Central memory CD8-positive, alpha-beta T cell (primary cell): ENCODE measurements around the gene KRTAP1-5.
"Not testable (repeated sequence)": the region's sequence is repeated elsewhere in the genome, so short reads cannot be mapped to it uniquely, and the experiment has no call there.

Source experiments
- ATAC-seq: fragments of 150-1000 bp; cut with Tn5 transposase; replicated peaks from 2 replicates; pipeline ENCODE4 v1.10.0; 2022; ENCODE audit warnings: mild to moderate bottlenecking, moderate FRiP score, moderate number of reproducible peaks; ENCODE audit not compliant: poor library complexity, severe bottlenecking; ENCODE audit errors: extremely low read depth
- DNase-seq, 2 donors: peaks; one replicate each; pipeline ENCODE4 v3.0.0; 2021; ENCODE audit warnings: low spot score in 2 of 2
- H3K27ac Mint-ChIP-seq: one replicate; pipeline ENCODE4 v1.8.0; 2022; ENCODE audit warnings: low read depth, mild to moderate bottlenecking, moderate library complexity, mixed read lengths
- H3K27me3 Mint-ChIP-seq: one replicate; pipeline ENCODE4 v1.8.0; 2022; ENCODE audit warnings: mixed read lengths
- H3K36me3 Mint-ChIP-seq: one replicate; pipeline ENCODE4 v1.8.0; 2022; ENCODE audit warnings: mild to moderate bottlenecking, moderate library complexity, mixed read lengths; ENCODE audit not compliant: insufficient read depth
- H3K4me1 Mint-ChIP-seq: one replicate; pipeline ENCODE4 v1.8.0; 2022; ENCODE audit warnings: mixed read lengths
- H3K4me3 Mint-ChIP-seq: one replicate; pipeline ENCODE4 v1.8.0; 2022; ENCODE audit warnings: mild to moderate bottlenecking, moderate library complexity, mixed read lengths
- H3K9me3 Mint-ChIP-seq: one replicate; pipeline ENCODE4 v1.8.0; 2022; ENCODE audit warnings: mixed read lengths

The KRTAP1-5 gene

DNA sequence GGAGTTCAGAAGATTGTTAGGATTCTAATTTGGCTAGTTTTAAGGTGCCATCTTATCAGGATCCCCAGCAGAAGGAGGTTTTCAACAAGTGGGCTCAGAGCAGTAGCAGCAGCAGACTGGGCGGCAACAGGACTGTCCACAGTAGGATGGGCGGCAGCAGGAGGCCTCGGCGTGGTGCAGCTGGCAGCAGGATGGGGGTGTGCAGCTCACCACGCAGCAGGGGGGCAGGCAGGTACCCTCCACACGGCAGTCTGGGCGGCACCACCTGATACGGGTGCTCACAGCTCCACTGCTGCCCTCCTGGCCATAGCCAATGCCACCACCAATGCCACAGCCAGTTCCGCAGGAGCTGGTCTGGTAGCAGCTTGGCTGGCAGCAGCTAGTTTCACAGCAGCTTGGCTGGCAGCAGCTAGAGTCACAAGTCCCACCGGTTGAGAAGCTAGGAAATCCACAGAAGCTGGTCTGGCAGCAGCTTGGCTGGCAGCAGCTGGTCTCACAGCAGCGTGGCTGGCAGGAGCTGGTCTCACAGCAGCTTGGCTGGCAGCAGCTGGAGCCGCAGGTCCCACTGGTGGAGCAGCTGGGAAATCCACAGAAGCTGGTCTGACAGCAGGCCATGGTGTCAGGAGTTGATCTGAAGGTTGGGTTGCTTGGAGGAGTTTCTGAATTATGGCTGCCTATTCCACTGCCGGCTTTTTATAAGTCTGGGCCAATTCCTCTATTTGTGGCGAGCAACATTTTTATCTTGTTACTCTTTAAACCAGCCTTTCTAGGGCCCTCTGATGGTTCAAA, 14.0 kb upstream of the KRTAP1-5 start, which contains the start of gene KRTAP1-1:
Gene KRTAP1-1 (minus strand): TSS at position 668 of the 789 bp plus-strand sequence. CDS start 53 bp downstream, at position 615.
- not testable (repeated sequence) for DNase-seq, ATAC-seq, H3K4me3 Mint-ChIP-seq, H3K36me3 Mint-ChIP-seq, H3K27ac Mint-ChIP-seq, H3K4me1 Mint-ChIP-seq, H3K9me3 Mint-ChIP-seq
- peaks cover 61% of the 10 kb centered on the region for H3K27me3 Mint-ChIP-seq

DNA sequence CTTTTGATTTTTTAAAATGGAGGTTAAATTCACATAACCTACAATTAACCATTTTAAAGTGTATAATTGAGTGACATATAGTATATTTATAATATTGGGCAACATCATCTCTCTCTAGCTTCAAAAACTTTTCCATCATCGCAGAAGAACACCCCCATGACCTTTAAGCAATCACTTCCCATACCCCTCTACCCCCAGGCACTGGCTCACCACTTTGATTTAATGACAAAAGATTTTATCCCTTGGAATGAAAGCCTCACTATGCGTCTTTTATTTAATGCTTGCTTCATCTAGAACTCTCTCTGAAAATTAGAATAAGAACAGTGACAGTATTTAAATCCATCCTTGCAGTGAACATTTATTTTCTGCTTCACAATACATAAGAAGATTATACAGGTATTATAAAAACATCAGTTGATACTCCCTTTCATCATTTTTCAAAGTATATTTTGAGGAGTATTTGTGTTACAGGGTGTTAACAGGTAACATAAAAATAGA, 10.9 kb upstream of the KRTAP1-5 start:
- ATAC-seq (no peak), DNase-seq (no peak)
- no peaks in the 10 kb centered on the region for H3K9me3 Mint-ChIP-seq
- no peak overlapping the region for H3K4me3 Mint-ChIP-seq
- H3K27me3 Mint-ChIP-seq, result peaks cover 74% of the 10 kb centered on the region
- H3K4me1 Mint-ChIP-seq, result no peaks in the 10 kb centered on the region
- H3K27ac Mint-ChIP-seq, result no peak overlapping the region
- no peaks in the 10 kb centered on the region for H3K36me3 Mint-ChIP-seq

DNA sequence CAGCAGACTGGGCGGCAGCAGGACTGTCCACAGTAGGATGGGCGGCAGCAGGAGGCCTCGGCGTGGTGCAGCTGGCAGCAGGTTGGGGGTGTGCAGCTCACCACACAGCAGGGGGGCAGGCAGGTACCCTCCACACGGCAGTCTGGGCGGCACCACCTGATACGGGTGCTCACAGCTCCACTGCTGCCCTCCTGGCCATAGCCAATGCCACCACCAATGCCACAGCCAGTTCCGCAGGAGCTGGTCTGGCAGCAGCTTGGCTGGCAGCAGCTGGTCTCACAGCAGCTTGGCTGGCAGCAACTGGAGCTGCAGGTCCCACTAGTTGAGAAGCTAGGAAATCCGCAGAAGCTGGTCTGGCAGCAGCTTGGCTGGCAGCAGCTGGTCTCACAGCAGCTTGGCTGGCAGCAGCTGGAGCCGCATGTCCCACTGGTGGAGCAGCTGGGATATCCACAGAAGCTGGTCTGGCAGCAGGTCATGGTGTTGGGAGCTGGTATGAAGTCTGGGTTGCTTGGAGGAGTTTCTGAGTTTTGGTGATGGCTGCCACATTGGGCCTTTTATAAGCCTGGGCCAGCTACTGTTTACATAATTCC, 7.4 kb upstream of the KRTAP1-5 start, which contains the start of gene KRTAP1-3:
Gene KRTAP1-3 (minus strand): TSS at position 529 of the 590 bp plus-strand sequence. CDS start 53 bp downstream, at position 476.
- not testable (repeated sequence) for ATAC-seq, H3K4me1 Mint-ChIP-seq, DNase-seq, H3K4me3 Mint-ChIP-seq, H3K27ac Mint-ChIP-seq, H3K9me3 Mint-ChIP-seq, H3K36me3 Mint-ChIP-seq
- H3K27me3 Mint-ChIP-seq, result peaks cover 69% of the 10 kb centered on the region

DNA sequence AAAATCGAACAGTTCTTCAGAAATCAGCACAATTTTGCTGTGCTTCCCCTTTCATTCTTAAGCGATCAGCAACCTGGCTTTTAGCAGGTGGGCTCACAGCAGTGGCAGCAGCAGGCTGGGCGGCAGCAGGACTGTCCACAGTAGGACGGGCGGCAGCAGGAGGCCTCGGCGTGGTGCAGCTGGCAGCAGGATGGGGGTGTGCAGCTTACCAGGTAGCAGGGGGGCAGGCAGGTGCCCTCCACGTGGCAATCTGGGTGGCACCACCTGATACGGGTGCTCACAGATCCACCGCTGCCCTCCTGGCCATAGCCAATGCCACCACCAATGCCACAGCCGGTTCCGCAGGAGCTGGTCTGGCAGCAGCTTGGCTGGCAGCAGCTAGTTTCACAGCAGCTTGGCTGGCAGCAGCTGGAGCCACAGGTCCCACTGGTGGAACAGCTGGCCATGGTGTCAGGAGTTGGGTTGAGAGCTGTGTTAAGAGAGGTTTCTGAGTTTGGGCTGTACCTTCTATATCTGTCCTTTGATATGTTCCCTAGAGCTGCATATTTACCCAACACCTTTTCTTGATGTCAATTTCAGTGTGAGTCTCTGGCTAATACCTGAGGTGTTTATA, 2.7 kb upstream of the KRTAP1-5 start, which contains the start of gene KRTAP1-4:
Gene KRTAP1-4 (minus strand): TSS at position 563 of the 613 bp plus-strand sequence. CDS start 117 bp downstream, at position 446.
- DNase-seq, result no peak

DNA sequence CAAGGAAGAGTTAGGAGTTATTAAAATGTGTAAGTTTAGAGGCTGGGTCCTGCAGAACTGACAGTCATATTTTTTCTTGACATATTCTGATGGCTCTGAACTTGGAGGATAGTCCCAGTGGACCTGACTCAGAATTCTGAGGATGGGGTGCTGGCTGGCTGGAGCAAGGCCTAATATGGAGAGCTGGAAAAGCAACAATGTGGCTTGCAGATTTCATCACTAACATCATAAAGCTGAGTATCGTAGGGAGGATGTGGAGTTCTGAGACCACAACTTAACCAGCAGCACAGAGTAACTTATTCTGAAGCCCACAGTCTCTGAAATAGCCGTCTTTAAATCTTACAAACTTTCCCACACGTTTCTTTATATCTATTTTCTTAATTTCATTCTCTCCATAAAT, 2.3 kb downstream of the KRTAP1-5 start:
- H3K4me3 Mint-ChIP-seq, result no peak overlapping the region
- no peak overlapping the region for H3K27ac Mint-ChIP-seq
- H3K27me3 Mint-ChIP-seq, result peaks cover 70% of the 10 kb centered on the region
- no peaks in the 10 kb centered on the region for H3K9me3 Mint-ChIP-seq
- ATAC-seq (no peak), DNase-seq (no peak)
- no peaks in the 10 kb centered on the region for H3K36me3 Mint-ChIP-seq
- no peaks in the 10 kb centered on the region for H3K4me1 Mint-ChIP-seq

More for the DNA sequence above, 2.7 kb upstream of the KRTAP1-5 start, which contains the start of gene KRTAP1-4:
- H3K4me3 Mint-ChIP-seq, result no peak within 1 kb of the TSS
- H3K27ac Mint-ChIP-seq, result no peak within 1 kb of the TSS
- no peaks in the 10 kb centered on the region for H3K4me1 Mint-ChIP-seq
- ATAC-seq, result no peak
- H3K9me3 Mint-ChIP-seq, result no peaks in the 10 kb centered on the region
- peaks cover 77% of the 10 kb centered on the region for H3K27me3 Mint-ChIP-seq
- H3K36me3 Mint-ChIP-seq, result no peaks in the 10 kb centered on the region

DNA sequence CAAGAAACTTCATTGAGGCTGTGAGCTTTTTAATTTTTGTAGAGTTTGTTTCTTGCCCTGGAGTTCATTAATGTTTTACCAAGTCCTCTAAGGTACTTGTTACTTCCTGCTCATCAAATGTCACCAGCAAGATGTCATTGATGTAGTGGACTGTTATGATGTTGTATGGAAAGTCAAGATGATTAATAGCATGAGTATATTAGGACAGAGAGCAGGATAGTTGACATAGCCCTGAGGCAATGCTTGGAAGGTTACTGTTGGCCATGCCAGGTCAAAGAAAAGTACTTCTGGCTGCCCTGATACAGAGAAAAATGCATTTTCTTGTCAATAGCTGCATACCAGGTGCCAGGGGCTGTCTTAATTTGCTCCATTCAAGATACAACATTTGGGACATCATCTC, 6.7 kb downstream of the KRTAP1-5 start:
- DNase-seq (no peak), ATAC-seq (no peak)
- H3K4me3 Mint-ChIP-seq, result no peak overlapping the region
- peaks cover 48% of the 10 kb centered on the region for H3K27me3 Mint-ChIP-seq
- H3K36me3 Mint-ChIP-seq, result no peaks in the 10 kb centered on the region
- H3K4me1 Mint-ChIP-seq, result no peaks in the 10 kb centered on the region
- H3K9me3 Mint-ChIP-seq, result no peaks in the 10 kb centered on the region
- no peak overlapping the region for H3K27ac Mint-ChIP-seq

DNA sequence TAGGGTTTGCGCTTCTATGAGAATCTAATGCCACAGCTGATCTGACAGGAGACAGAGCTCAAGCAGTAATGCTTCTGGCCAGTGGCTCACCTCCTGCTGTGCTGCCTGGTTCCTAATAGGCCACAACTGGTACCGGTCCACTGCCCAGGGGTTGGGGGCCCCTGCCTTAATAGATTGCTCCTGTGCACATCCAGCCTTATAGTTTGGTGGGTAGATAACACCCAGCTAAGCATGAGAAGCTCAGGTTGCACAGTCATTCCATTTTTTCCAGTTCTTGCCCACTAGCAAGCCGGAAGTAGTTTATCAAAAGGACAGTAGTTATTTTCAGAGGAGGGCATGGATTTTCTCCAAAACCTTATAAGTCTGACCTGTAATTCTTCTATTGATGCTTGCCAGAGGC, 7.6 kb downstream of the KRTAP1-5 start:
- ATAC-seq (no peak), DNase-seq (no peak)
- H3K27ac Mint-ChIP-seq, result no peak overlapping the region
- H3K27me3 Mint-ChIP-seq, result peaks cover 46% of the 10 kb centered on the region
- H3K9me3 Mint-ChIP-seq, result no peaks in the 10 kb centered on the region
- no peaks in the 10 kb centered on the region for H3K36me3 Mint-ChIP-seq
- H3K4me3 Mint-ChIP-seq, result no peak overlapping the region
- H3K4me1 Mint-ChIP-seq, result no peaks in the 10 kb centered on the region

DNA sequence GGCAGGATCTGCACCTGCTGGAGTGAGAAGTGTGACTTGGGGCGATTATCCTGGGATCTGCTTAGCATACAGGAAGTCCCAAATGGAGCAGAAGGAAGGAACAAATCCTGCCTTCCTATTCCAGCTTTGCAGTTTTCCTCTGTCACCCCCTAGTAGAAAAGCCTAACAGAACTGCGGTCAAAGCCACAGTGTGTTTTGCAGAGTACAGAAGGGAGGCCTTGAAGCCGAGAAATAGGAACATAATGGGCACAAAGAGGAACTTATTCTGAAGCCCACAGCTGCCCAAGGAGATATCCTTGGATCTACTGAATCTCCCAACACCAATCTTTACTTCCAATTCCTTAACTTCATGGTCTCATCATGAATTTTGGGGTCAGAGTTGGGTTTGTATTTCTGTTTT, 8.5 kb downstream of the KRTAP1-5 start:
- no peak for ATAC-seq
- Mint-ChIP-seq H3K4me1 (no peaks in the 10 kb centered on the region), H3K4me3 (no peak overlapping the region), H3K27ac (no peak overlapping the region), H3K36me3 (no peaks in the 10 kb centered on the region), H3K27me3 (peaks cover 41% of the 10 kb centered on the region), H3K9me3 (no peaks in the 10 kb centered on the region)
- DNase-seq, result no peak

DNA sequence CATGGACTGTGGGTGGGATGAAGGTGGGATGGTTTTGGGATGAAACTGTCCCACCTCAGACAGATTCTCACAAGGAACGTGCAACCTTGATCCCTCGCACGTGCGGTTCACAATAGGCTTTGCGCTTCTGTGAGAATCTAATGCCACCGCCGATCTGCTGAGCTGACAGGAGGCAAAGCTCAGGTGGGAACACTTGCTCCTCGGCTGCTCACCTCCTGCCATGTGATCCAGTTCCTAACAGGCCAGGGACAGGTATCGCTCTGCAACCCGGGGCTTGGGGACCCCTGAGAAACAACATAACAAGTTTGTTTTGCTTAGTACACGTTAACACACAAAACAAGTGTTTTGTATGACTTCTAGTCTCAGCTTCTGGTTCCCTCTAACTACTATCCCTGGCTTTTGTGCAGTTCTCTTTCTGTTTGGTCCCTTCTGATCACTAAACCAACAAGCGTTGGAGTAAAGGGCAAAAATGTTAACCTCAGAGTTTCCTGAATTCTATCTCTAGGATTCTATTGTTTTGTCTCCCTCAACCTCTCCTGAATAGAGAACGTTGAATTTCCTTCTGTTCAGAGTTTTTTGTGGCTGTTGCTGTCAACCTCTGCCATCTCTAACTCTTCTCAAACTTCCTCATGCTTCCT, 10.3 kb downstream of the KRTAP1-5 start:
- Mint-ChIP-seq H3K4me1 (no peaks in the 10 kb centered on the region), H3K27me3 (peaks cover 26% of the 10 kb centered on the region), H3K27ac (no peak overlapping the region), H3K36me3 (no peaks in the 10 kb centered on the region), H3K9me3 (no peaks in the 10 kb centered on the region), H3K4me3 (no peak overlapping the region)
- ATAC-seq, result no peak
- no peak for DNase-seq

DNA sequence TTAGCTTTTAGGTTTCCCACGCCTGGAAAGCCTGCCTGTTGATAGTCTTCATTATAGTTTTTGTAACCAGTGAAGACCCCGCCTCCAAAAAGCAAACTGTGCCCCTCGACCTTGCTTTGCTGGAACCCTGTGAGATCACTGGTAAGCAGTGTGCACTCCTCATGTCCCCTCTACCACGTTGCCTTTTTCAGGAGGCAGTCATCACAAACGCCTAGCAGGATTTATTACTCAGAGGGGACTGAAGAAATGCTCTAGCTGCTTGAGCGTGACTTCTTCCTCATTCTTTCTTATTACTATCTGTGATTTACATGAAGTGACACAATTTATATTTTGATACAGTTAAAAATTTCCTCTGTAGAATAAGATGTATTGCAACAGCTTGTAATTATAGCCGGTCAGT, 11.6 kb downstream of the KRTAP1-5 start:
- H3K27me3 Mint-ChIP-seq, result peaks cover 26% of the 10 kb centered on the region
- H3K36me3 Mint-ChIP-seq, result no peaks in the 10 kb centered on the region
- ATAC-seq (no peak), DNase-seq (no peak)
- H3K4me3 Mint-ChIP-seq, result no peak overlapping the region
- no peaks in the 10 kb centered on the region for H3K9me3 Mint-ChIP-seq
- H3K4me1 Mint-ChIP-seq, result no peaks in the 10 kb centered on the region
- H3K27ac Mint-ChIP-seq, result no peak overlapping the region

DNA sequence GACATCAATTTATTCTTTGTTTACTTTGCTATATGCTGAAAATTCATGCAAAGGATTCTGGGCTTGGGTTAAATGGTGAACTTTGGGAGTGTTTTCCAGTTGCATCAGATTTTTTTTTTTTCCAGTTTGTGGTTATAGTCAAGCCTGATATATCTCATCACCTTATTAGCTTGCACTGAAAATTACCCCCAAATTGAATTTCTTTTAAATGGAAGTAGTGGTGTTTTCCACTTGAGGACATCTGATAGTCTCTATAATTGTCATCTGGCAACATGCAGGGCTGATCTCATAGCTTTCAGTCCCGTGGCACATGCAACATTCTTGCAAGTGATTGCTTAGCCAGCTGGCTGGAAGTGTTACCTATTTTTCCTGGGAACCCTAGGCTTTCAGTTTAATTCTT, 13.4 kb downstream of the KRTAP1-5 start:
- H3K27me3 Mint-ChIP-seq, result peaks cover 26% of the 10 kb centered on the region
- DNase-seq (no peak), ATAC-seq (no peak)
- H3K27ac Mint-ChIP-seq, result no peak overlapping the region
- H3K4me1 Mint-ChIP-seq, result no peaks in the 10 kb centered on the region
- no peaks in the 10 kb centered on the region for H3K9me3 Mint-ChIP-seq
- no peaks in the 10 kb centered on the region for H3K36me3 Mint-ChIP-seq
- H3K4me3 Mint-ChIP-seq, result no peak overlapping the region

DNA sequence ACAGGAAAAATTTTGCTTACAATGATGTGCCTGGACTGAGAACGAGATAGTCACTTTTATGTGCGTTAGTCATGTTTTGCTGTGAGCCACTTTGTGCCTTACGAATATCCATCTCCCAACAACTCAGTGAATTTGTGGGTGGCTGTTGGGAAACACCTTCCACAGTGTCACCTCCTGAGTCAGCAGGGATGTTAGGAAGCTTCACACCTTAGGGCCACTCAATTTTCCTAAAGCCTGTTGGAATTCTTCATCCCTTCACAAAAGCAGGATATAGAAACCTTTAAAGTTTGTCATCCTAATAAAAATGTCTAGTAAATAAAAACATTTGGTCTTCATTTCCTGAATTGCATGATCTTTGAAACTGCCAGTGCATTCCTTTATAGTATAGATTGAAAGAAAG, 13.8 kb downstream of the KRTAP1-5 start:
- DNase-seq (no peak), ATAC-seq (no peak)
- no peak overlapping the region for H3K4me3 Mint-ChIP-seq
- no peaks in the 10 kb centered on the region for H3K9me3 Mint-ChIP-seq
- H3K36me3 Mint-ChIP-seq, result no peaks in the 10 kb centered on the region
- H3K4me1 Mint-ChIP-seq, result no peaks in the 10 kb centered on the region
- H3K27me3 Mint-ChIP-seq, result peaks cover 26% of the 10 kb centered on the region
- H3K27ac Mint-ChIP-seq, result no peak overlapping the region
